Mesothelial cell of epicardium (in vitro differentiated cells): ENCODE results near the gene AHSG. TPM values are rescaled to one million over a fixed set of nuclear protein-coding genes. Genes with fewer than 3 reads are reported as not detected.

Source experiments
- DNase-seq, 2 experiments: peaks; one replicate each; pipeline ENCODE4 v3.0.0; 2021; ENCODE audit warnings: low spot score in 2 of 2; ENCODE audit not compliant: unreplicated experiment in 2 of 2
- H3K27ac Mint-ChIP-seq: 2 replicates; pipeline ENCODE4 v1.8.0; 2021; ENCODE audit warnings: mixed read lengths
- H3K27me3 Mint-ChIP-seq: 2 replicates; pipeline ENCODE4 v1.8.0; 2021; ENCODE audit warnings: low read depth, mixed read lengths
- H3K36me3 Mint-ChIP-seq: 2 replicates; pipeline ENCODE4 v1.8.0; 2021; ENCODE audit warnings: mixed read lengths
- H3K4me1 Mint-ChIP-seq: 2 replicates; pipeline ENCODE4 v1.8.0; 2021; ENCODE audit warnings: mixed read lengths
- H3K4me3 Mint-ChIP-seq: 2 replicates; pipeline ENCODE4 v1.8.0; 2021; ENCODE audit warnings: mild to moderate bottlenecking, moderate library complexity, mixed read lengths
- H3K9me3 Mint-ChIP-seq: 2 replicates; pipeline ENCODE4 v1.8.0; 2021; ENCODE audit warnings: mixed read lengths
- total RNA-seq: library from RNA; stranded (reverse); gene quantifications from 3 replicates; pipeline ENCODE4 v1.2.1, GENCODE V29; 2021
- TF ChIP-seq, protein P1 (sequence below): fragments of 200-600 bp; sonication (generic); IDR thresholded peaks from one replicate; pipeline ENCODE4 v1.5.0; 2021; ENCODE audit warnings: antibody characterized with exemption; ENCODE audit not compliant: unreplicated experiment

Gene AHSG
- total RNA-seq, 1 donor from 2014 or later: not detected

DNA sequence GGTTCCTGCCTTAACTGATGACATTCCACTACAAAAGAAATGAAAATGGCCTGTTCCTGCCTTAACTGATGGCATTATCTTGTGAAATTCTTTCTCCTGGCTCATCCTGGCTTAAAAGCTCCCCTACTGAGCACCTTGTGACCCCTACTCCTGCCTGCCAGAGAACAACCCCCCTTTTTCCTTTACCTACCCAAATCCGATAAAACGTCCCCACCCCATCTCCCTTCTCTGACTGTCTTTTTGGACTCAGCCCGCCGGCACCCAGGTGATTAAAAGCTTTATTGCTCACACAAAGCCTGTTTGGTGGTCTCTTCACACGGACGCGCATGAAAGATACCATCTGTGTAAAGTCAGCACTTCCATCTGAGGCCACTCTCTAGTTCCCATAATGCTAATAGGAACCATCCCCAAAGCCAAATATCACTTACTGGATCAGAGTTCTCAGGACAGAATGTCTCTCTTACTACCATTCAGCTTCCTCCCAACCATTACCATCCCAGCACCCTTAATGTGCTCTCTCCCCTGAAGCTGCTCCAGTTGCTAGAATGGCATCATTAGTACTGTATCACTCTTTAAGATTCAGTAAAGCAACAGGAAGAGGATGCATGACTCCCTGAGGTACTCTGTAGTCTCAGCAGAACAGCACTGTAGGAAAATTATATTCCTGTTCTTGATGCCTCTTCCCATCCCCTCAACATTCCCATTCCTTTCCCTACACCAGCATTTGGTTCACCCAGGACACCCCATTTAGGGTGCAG is 50.7 kb downstream of the AHSG start:
- DNase-seq: no peak
- H3K9me3 Mint-ChIP-seq: no peaks in the 10 kb centered on the region
- H3K27me3 Mint-ChIP-seq: peaks cover 7% of the 10 kb centered on the region
- peaks cover 12% of the 10 kb centered on the region for H3K4me1 Mint-ChIP-seq
- H3K27ac Mint-ChIP-seq: no peak overlapping the region
- H3K36me3 Mint-ChIP-seq: no peaks in the 10 kb centered on the region
- H3K4me3 Mint-ChIP-seq: no peak overlapping the region
- TF ChIP-seq, protein P1, sequence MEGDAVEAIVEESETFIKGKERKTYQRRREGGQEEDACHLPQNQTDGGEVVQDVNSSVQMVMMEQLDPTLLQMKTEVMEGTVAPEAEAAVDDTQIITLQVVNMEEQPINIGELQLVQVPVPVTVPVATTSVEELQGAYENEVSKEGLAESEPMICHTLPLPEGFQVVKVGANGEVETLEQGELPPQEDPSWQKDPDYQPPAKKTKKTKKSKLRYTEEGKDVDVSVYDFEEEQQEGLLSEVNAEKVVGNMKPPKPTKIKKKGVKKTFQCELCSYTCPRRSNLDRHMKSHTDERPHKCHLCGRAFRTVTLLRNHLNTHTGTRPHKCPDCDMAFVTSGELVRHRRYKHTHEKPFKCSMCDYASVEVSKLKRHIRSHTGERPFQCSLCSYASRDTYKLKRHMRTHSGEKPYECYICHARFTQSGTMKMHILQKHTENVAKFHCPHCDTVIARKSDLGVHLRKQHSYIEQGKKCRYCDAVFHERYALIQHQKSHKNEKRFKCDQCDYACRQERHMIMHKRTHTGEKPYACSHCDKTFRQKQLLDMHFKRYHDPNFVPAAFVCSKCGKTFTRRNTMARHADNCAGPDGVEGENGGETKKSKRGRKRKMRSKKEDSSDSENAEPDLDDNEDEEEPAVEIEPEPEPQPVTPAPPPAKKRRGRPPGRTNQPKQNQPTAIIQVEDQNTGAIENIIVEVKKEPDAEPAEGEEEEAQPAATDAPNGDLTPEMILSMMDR: no peak

DNA sequence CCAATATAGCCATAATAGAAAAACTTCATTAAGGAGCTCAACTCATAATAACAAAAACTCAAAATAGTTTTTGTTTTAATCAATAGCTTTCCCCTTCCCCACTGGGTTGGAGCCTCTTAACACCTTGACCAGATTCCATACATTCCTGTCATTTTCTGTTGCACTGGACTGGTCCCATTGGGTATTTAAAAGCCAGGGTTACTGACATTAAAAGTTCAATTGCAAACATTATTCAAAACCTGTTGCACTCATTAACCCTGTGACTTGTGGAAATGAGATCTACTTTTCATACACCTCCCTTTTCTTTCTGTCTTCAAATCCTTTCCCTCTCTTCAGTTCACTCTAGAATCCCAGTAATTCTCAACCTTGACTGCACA is 51.2 kb downstream of the AHSG start:
- Mint-ChIP-seq H3K9me3 (no peaks in the 10 kb centered on the region), H3K36me3 (no peaks in the 10 kb centered on the region), H3K4me1 (peaks cover 12% of the 10 kb centered on the region), H3K4me3 (no peak overlapping the region), H3K27ac (no peak overlapping the region), H3K27me3 (peaks cover 4% of the 10 kb centered on the region)
- TF ChIP-seq, protein P1: no peak
- no peak for DNase-seq

DNA sequence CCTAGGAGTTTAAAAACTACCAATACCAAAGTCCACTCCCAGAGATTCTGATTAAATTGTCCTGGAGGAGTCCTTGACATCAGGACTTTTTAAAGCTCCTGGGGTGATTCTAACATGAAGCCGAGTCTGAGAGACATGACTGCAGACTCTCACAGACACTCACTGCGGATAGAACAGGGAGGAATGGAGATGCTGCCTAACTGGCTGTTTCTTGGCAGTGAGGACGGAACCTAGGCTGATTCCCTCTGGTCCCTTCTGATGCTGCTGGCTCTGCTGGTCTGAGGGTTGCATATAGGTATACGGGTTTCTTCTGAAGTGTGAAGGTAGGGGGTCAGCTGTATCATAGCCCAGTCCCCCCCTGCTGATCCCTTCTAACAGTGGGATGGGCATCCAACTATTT is 51.6 kb downstream of the AHSG start:
- Mint-ChIP-seq H3K9me3 (no peaks in the 10 kb centered on the region), H3K27ac (no peak overlapping the region), H3K4me3 (no peak overlapping the region), H3K36me3 (no peaks in the 10 kb centered on the region), H3K27me3 (peaks cover 2% of the 10 kb centered on the region), H3K4me1 (peaks cover 12% of the 10 kb centered on the region)
- DNase-seq: no peak
- TF ChIP-seq, protein P1: no peak

DNA sequence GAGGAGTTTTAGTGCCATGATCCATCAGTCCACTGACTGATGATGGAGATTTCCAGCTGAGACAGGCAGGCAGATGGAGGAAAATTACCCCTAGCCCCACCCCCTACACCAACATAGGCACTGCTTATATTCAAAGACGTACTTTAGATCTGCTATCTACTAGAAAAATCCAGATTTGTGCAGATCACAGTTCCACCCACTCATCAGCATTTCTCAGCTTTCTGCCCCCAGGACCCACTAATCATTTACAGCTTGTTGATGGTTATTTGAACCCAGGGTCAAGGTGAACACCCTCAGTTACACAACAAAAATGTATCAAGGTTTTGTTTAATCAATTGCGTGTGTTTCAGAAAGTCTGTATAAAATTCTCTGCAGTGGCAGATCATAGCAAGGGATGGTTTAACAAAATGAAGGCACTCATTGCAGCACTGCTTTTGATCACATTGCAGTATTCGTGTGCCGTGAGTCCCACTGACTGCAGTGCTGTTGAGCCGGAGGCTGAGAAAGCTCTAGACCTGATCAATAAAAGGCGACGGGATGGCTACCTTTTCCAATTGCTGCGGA is 52.8 kb downstream of the AHSG start, which contains the start of gene HRG:
Gene HRG (plus strand): TSS at position 390 of the 564 bp plus-strand sequence. CDS start 18 bp downstream, at position 408.
- DNase-seq: no peak
- Mint-ChIP-seq H3K36me3 (no peaks in the 10 kb centered on the region), H3K27ac (no peak within 1 kb of the TSS), H3K4me1 (peaks cover 12% of the 10 kb centered on the region), H3K27me3 (peaks cover 2% of the 10 kb centered on the region), H3K4me3 (no peak within 1 kb of the TSS), H3K9me3 (no peaks in the 10 kb centered on the region)
- TF ChIP-seq, protein P1: no peak

DNA sequence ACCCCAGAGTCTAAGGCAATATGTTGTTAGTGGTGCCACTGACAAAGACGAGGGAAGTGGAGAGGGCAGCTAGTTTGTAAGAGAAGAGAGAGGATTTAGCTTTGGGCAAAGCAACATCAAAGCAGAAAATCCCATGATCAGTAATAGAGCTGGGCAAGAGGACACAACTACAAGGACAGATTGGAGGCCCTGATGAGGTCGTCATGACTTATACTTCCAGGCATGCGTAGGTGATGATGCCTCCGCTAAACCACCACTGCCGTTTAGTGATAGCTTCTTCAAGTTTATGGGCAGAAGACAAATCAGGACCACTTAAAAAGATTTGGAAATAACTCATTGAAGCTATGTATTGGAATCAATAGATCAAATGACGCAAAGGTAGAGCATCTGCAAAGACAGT is 55.6 kb downstream of the AHSG start:
- H3K27me3 Mint-ChIP-seq: peaks cover 18% of the 10 kb centered on the region
- no peaks in the 10 kb centered on the region for H3K36me3 Mint-ChIP-seq
- H3K9me3 Mint-ChIP-seq: no peaks in the 10 kb centered on the region
- H3K4me1 Mint-ChIP-seq: peaks cover 10% of the 10 kb centered on the region
- no peak overlapping the region for H3K4me3 Mint-ChIP-seq
- no peak overlapping the region for H3K27ac Mint-ChIP-seq
- TF ChIP-seq, protein P1: no peak
- no peak for DNase-seq
